K562 (cell line): ENCODE results near the gene TMEM132D. TPM values are rescaled to one million over a fixed set of nuclear protein-coding genes. Genes with fewer than 3 reads are reported as not detected.

Experiments
- ARID2 ChIP-seq: fragments of 450-650 bp; IDR thresholded peaks from 2 replicates; pipeline ENCODE4 v1.6.1; 2017; ENCODE audit warnings: antibody characterized with exemption, mild to moderate bottlenecking
- DIDO1 ChIP-seq: fragments of 450-650 bp; IDR thresholded peaks from 2 replicates; pipeline ENCODE4 v1.6.1; 2016; ENCODE audit warnings: low read depth, missing biosample characterization, missing genetic modification characterization
- FOSL1 ChIP-seq: fragments of 200-800 bp; sonication (Bioruptor generic); conservative IDR thresholded peaks from 2 replicates; pipeline ENCODE4 v1.6.1; 2016; ENCODE audit warnings: missing genetic modification characterization, missing compliant biosample characterization
- FOXA1 ChIP-seq: fragments of 450-650 bp; IDR thresholded peaks from 2 replicates; pipeline ENCODE4 v1.6.1; 2016; ENCODE audit warnings: mild to moderate bottlenecking, borderline replicate concordance
- GABPB2 ChIP-seq: fragments of 250-450 bp; sonication (Bioruptor Pico); conservative IDR thresholded peaks from 2 replicates; pipeline ENCODE4 v1.5.1; 2021; ENCODE audit warnings: mild to moderate bottlenecking
- KDM5B ChIP-seq: fragments of 200-600 bp; sonication (generic); IDR thresholded peaks from 2 replicates; pipeline ENCODE4 v1.6.1; 2012; ENCODE audit warnings: low read depth, mild to moderate bottlenecking, moderate library complexity, low read length, control low read depth, inconsistent platforms; ENCODE audit not compliant: insufficient replicate concordance
- KLF16 ChIP-seq: IDR thresholded peaks from 2 replicates; pipeline ENCODE4 v1.6.1; 2016; ENCODE audit warnings: antibody characterized with exemption
- NFIC ChIP-seq: fragments of 450-650 bp; IDR thresholded peaks from 2 replicates; pipeline ENCODE4 v1.6.1; 2017; ENCODE audit warnings: mild to moderate bottlenecking, inconsistent platforms
- PHF21A ChIP-seq: fragments of 450-650 bp; IDR thresholded peaks from 2 replicates; pipeline ENCODE4 v1.6.1; 2017; ENCODE audit warnings: low read depth, borderline replicate concordance
- PHTF2 ChIP-seq: fragments of 250-450 bp; sonication (Bioruptor Pico); IDR thresholded peaks from 2 replicates; pipeline ENCODE4 v1.5.0; 2021; ENCODE audit warnings: mild to moderate bottlenecking
- YBX1 ChIP-seq: fragments of 450-650 bp; IDR thresholded peaks from 2 replicates; pipeline ENCODE4 v1.7.1; 2016; ENCODE audit warnings: mild to moderate bottlenecking
- ZBTB8A ChIP-seq: fragments of 450-650 bp; IDR thresholded peaks from 2 replicates; pipeline ENCODE4 v1.6.1; 2018; ENCODE audit warnings: mild to moderate bottlenecking, moderate library complexity; ENCODE audit not compliant: partially characterized antibody
- ZNF239 ChIP-seq: fragments of 250-450 bp; sonication (Bioruptor Pico); IDR thresholded peaks from 2 replicates; pipeline ENCODE4 v1.4.0; 2020; ENCODE audit warnings: mild to moderate bottlenecking
- ZNF395 ChIP-seq: fragments of 200-800 bp; sonication (Bioruptor generic); IDR thresholded peaks from 2 replicates; pipeline ENCODE4 v1.6.1; 2017; ENCODE audit warnings: missing genetic modification characterization, missing compliant biosample characterization
- polyA plus RNA-seq, 8 experiments: library from polyadenylated mRNA; depleted of rRNA in 4 of 8; stranded (reverse) in 5 of 8; unstranded in 3 of 8; fragments of >200 nt; fragmentation: Nextera tagmentation in 2 of 8; fragmentation: Illumina TruSeq in 1 of 8; extraction: Ambion mirVana in 2 of 8; extraction: Trizol in 1 of 8; gene quantifications; 2 replicates each; pipeline versions ENCODE4 v1.2.1 to v1.2.3, GENCODE V29; 2011 to 2014; ENCODE audit warnings: inconsistent platforms in 1 of 8, missing spikeins in 1 of 8
- total RNA-seq, 7 experiments: library from RNA; depleted of rRNA in 6 of 7; stranded (reverse); fragments of >200 nt in 6 of 7; fragmentation: Illumina TruSeq in 2 of 7; extraction: Trizol in 2 of 7; gene quantifications; 2 replicates each; pipeline versions ENCODE4 v1.2.1 to v1.2.3, GENCODE V29; 2011 to 2021; ENCODE audit warnings: low replicate concordance in 1 of 7

Gene TMEM132D
- total and polyA plus RNA-seq, 9 of the 15 experiments (the other 6 are each of a cell fraction or from before 2014, with no cell fraction given) = not detected

- TF ChIP-seq ARID2 = no peak
- no peak for TF ChIP-seq GABPB2 (CRISPR knock-in tag)
- TF ChIP-seq FOSL1 = no peak
- no peak for TF ChIP-seq YBX1
- TF ChIP-seq PHTF2 (CRISPR knock-in tag) = no peak
- no peak for TF ChIP-seq KDM5B
- no peak for TF ChIP-seq KLF16
- TF ChIP-seq ZNF239 (CRISPR knock-in tag) = no peak
- no peak for TF ChIP-seq NFIC
- TF ChIP-seq ZNF395 (CRISPR knock-in tag) = no peak
- no peak for TF ChIP-seq PHF21A
- TF ChIP-seq DIDO1 = no peak
- TF ChIP-seq FOXA1 = no peak
- no peak for TF ChIP-seq ZBTB8A
Measured at GRCh38 chr12:129701631-129702101, 202.2 kb downstream of the TMEM132D start (continued).
